NB4 (cell line): ENCODE results near the gene LAMA5.

Experiments used
- CTCF ChIP-seq: IDR thresholded peaks from one replicate; pipeline ENCODE4 v1.5.1; 2012; ENCODE audit warnings: low read depth, low read length
- MYC ChIP-seq: IDR thresholded peaks from 2 replicates; pipeline ENCODE4 v1.6.1; 2011; ENCODE audit warnings: low read depth, low read length
- POLR2A ChIP-seq: IDR thresholded peaks from 2 replicates; pipeline ENCODE4 v1.6.1; 2011; ENCODE audit warnings: mild to moderate bottlenecking; ENCODE audit not compliant: insufficient read length; ENCODE audit errors: extremely low read depth
- TF ChIP-seq, protein P1 (sequence below): IDR thresholded peaks from 2 replicates; pipeline ENCODE4 v1.6.1; 2011; ENCODE audit warnings: low read depth, low read length

GRCh38 chr20:62404112-62404665 is 37.1 kb upstream of the LAMA5 start:
- TF ChIP-seq CTCF (no peak), POLR2A (no peak), MYC (no peak)
- TF ChIP-seq, protein P1, sequence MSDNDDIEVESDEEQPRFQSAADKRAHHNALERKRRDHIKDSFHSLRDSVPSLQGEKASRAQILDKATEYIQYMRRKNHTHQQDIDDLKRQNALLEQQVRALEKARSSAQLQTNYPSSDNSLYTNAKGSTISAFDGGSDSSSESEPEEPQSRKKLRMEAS: no peak
